PC-9 (cell line): ENCODE data around the gene IL16. TPM values are rescaled to one million over a fixed set of nuclear protein-coding genes. Genes with fewer than 3 reads are reported as not detected.
"Not testable (repeated sequence)": the region's sequence is repeated elsewhere in the genome, so short reads cannot be mapped to it uniquely, and the experiment has no call there.

Source experiments
- BruUV-seq: library from RNA; stranded (reverse); fragments of 400-500 nt; replicated peaks from 2 replicates; lab custom pipeline; 2021; lab: Mats Ljungman, UMichigan
- CTCF ChIA-PET: fragments of 300-600 bp; sonication (Branson Sonifier 250); formaldehyde crosslinking; loops from one replicate; lab custom pipeline; 2022; ENCODE audit warnings: antibody characterized with exemption; lab: Charles Lee
- POLR2A ChIA-PET: fragments of 300-600 bp; sonication (Branson Sonifier 250); formaldehyde crosslinking; loops from one replicate; lab custom pipeline; 2022; ENCODE audit warnings: antibody characterized with exemption; ENCODE audit not compliant: unreplicated experiment; lab: Charles Lee
- DNase-seq, 2 experiments: peaks; one replicate each; pipeline versions ENCODE4 v3.0.0 to v3.0.0-alpha.2; 2015 to 2022; ENCODE audit warnings: mixed read lengths in 1 of 2
- H2AFZ ChIP-seq: fragments of 200-600 bp; sonication (generic); 2 replicates; pipeline ENCODE4 v1.8.1; 2017; ENCODE audit warnings: antibody characterized with exemption
- H3F3A ChIP-seq: fragments of 200-600 bp; sonication (generic); 2 replicates; pipeline ENCODE4 v1.8.1; 2017; ENCODE audit warnings: antibody characterized with exemption, mild to moderate bottlenecking, low read depth; ENCODE audit not compliant: insufficient read depth
- H3K27ac ChIP-seq: fragments of 200-600 bp; sonication (generic); 2 replicates; pipeline ENCODE4 v1.6.1; 2016; ENCODE audit warnings: mixed run types
- H3K27me3 ChIP-seq: fragments of 200-600 bp; sonication (generic); 2 replicates; pipeline ENCODE4 v1.6.1; 2016; ENCODE audit warnings: low read depth, mixed run types; ENCODE audit not compliant: insufficient read depth
- H3K36me3 ChIP-seq: fragments of 200-600 bp; sonication (generic); 2 replicates; pipeline ENCODE4 v1.6.1; 2016; ENCODE audit warnings: low read depth, mixed run types
- H3K4me1 ChIP-seq: fragments of 200-600 bp; sonication (generic); replicated peaks from 2 replicates; pipeline ENCODE4 v1.6.1; 2016; ENCODE audit warnings: mixed run types; ENCODE audit not compliant: insufficient read depth
- H3K4me2 ChIP-seq: fragments of 200-600 bp; sonication (generic); 2 replicates; pipeline ENCODE4 v1.6.1; 2017; ENCODE audit warnings: mixed run types
- H3K4me3 ChIP-seq: fragments of 200-600 bp; sonication (generic); 2 replicates; pipeline ENCODE4 v1.6.1; 2016; ENCODE audit warnings: mixed run types
- H3K79me2 ChIP-seq: fragments of 200-600 bp; sonication (generic); 2 replicates; pipeline ENCODE4 v1.6.1; 2017; ENCODE audit warnings: low read depth, mixed run types
- H3K9me2 ChIP-seq: fragments of 200-600 bp; sonication (generic); 2 replicates; pipeline ENCODE4 v1.8.1; 2017; ENCODE audit warnings: mild to moderate bottlenecking; ENCODE audit not compliant: insufficient read depth
- H3K9me3 ChIP-seq: fragments of 200-600 bp; sonication (generic); 2 replicates; pipeline ENCODE4 v1.8.1; 2016; ENCODE audit warnings: low read depth; ENCODE audit not compliant: insufficient read depth
- H4K20me1 ChIP-seq: fragments of 200-600 bp; sonication (generic); 2 replicates; pipeline ENCODE4 v1.8.1; 2017; ENCODE audit not compliant: insufficient read depth
- CTCF ChIP-seq: fragments of 200-600 bp; sonication (generic); conservative IDR thresholded peaks from 2 replicates; pipeline ENCODE4 v1.6.1; 2017; ENCODE audit warnings: mixed run types, antibody characterized with exemption, mild to moderate bottlenecking, moderate library complexity
- EZH2 ChIP-seq: fragments of 200-600 bp; sonication (generic); IDR thresholded peaks from 2 replicates; pipeline ENCODE4 v1.8.0; 2017; ENCODE audit warnings: antibody characterized with exemption, low read depth
- intact Hi-C: fragments of 100-400 bp; cut with micrococcal nuclease; formaldehyde crosslinking; loops from one replicate; pipeline ENCODE4 v1.10.0; 2022; ENCODE audit not compliant: unreplicated experiment
- total RNA-seq: library from RNA; stranded (reverse); gene quantifications from 2 replicates; pipeline ENCODE4 v1.2.3, GENCODE V29; 2021

Gene IL16
- total RNA-seq, 1 experiment from 2014 or later, result 0.50 TPM

- Histone ChIP-seq H3K79me2 (no peaks in the 10 kb centered on the region), H3F3A (no peaks in the 10 kb centered on the region), H3K9me3 (no peaks in the 10 kb centered on the region), H3K9me2 (no peaks in the 10 kb centered on the region), H2AFZ (no peak overlapping the region), H3K4me2 (no peak overlapping the region), H3K27ac (no peak overlapping the region), H4K20me1 (no peaks in the 10 kb centered on the region), H3K36me3 (no peaks in the 10 kb centered on the region), H3K27me3 (peaks cover 50% of the 10 kb centered on the region), H3K4me3 (no peak overlapping the region), H3K4me1 (no peaks in the 10 kb centered on the region)
- BruUV-seq, result no TSS peak
- DNase-seq, result no peak
- no peak for TF ChIP-seq CTCF
- ChIA-PET CTCF (no interaction called here), POLR2A (no interaction called here)
- intact Hi-C loops, result no loop called here
Observed at GRCh38 chr15:81327516-81327915, 130.8 kb downstream of the IL16 start.

- intact Hi-C loops, result no loop called here
- ChIA-PET CTCF (no interaction called here), POLR2A (no interaction called here)
- no peaks in the 10 kb centered on the region for H3K9me3 ChIP-seq
- H3K27me3 ChIP-seq, result peaks cover 64% of the 10 kb centered on the region
- no peak overlapping the region for H3K4me3 ChIP-seq
- H3F3A ChIP-seq, result no peaks in the 10 kb centered on the region
- no peaks in the 10 kb centered on the region for H3K9me2 ChIP-seq
- H3K27ac ChIP-seq, result no peak overlapping the region
- H3K36me3 ChIP-seq, result no peaks in the 10 kb centered on the region
- H3K4me1 ChIP-seq, result no peaks in the 10 kb centered on the region
- TF ChIP-seq CTCF (no peak), EZH2 (no peak)
- no peak overlapping the region for H3K4me2 ChIP-seq
- BruUV-seq, result no TSS peak
- H4K20me1 ChIP-seq, result no peaks in the 10 kb centered on the region
- H3K79me2 ChIP-seq, result no peaks in the 10 kb centered on the region
- no peak overlapping the region for H2AFZ ChIP-seq
- DNase-seq, result no peak
Observed at GRCh38 chr15:81329446-81329845, 132.8 kb downstream of the IL16 start.

DNA sequence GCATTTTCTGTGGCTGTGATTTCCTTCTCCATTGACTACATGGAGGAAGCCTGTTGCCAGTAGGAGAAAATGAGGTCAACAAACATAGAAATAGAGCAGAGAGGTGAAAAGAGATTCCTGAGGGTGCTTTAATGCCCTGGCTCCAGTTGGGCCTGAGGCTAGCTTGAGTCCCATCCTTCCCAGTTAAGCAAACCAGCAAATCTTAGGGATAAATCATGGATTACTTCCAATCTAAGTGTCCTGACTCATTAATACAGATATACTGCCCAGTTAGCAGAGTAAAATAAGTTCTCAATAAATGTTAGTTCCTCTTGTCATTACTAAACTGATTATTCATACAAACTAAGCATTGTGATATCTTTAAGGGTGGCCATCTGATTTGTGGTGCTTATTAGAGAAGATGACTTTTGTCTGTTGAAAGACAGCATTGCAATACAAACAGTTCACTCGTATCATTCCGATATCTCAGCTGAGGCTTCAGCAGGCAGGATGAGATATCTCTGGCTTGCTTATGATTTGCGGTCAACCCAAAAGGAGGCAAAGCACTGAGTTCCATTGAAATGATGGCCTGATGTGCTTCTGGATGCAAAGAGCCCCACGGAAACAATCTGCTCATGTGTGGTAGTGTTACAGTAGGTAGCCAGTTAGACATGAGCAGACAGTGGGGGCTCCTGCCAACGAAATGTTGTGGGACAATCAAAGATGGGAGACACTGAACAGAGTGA, 133.8 kb downstream of the IL16 start:
- CTCF ChIA-PET, result no interaction called here

GRCh38 chr15:81331141-81331540, 134.5 kb downstream of the IL16 start:
- DNase-seq, H3K9me3 ChIP-seq, H3K36me3 ChIP-seq, H3K4me1 ChIP-seq, H2AFZ ChIP-seq, CTCF ChIA-PET, H3F3A ChIP-seq, H3K4me3 ChIP-seq, H3K27ac ChIP-seq, H4K20me1 ChIP-seq, POLR2A ChIA-PET, H3K4me2 ChIP-seq, BruUV-seq, H3K9me2 ChIP-seq, intact Hi-C loops, H3K79me2 ChIP-seq: not testable (repeated sequence)
- peaks cover 54% of the 10 kb centered on the region for H3K27me3 ChIP-seq

More for the DNA sequence above, 133.8 kb downstream of the IL16 start:
- H2AFZ ChIP-seq, result no peak overlapping the region
- no peaks in the 10 kb centered on the region for H3K36me3 ChIP-seq
- POLR2A ChIA-PET, result no interaction called here
- TF ChIP-seq CTCF, result no peak
- no peak for TF ChIP-seq EZH2
- no peaks in the 10 kb centered on the region for H3K9me3 ChIP-seq
- H3F3A ChIP-seq, result no peaks in the 10 kb centered on the region
- peaks cover 54% of the 10 kb centered on the region for H3K27me3 ChIP-seq
- no peaks in the 10 kb centered on the region for H3K79me2 ChIP-seq
- no peaks in the 10 kb centered on the region for H4K20me1 ChIP-seq
- no TSS peak for BruUV-seq
- no peak overlapping the region for H3K4me2 ChIP-seq
- no peaks in the 10 kb centered on the region for H3K4me1 ChIP-seq
- no peak overlapping the region for H3K27ac ChIP-seq
- H3K4me3 ChIP-seq, result no peak overlapping the region
- DNase-seq, result no peak
- H3K9me2 ChIP-seq, result no peaks in the 10 kb centered on the region
- intact Hi-C loops, result no loop called here
